Activated gamma-delta T cell treated with anti-CD3 and anti-CD28 coated beads, Interleukin-2, amount 50 U/mL, for 16 hours (primary cell): ENCODE measurements around the gene LLGL1.
A peak's percentile ranks its signal among the peaks of the same experiment; 100 is the strongest.
"Not testable (repeated sequence)": the region's sequence is repeated elsewhere in the genome, so short reads cannot be mapped to it uniquely, and the experiment has no call there.

Experiments used
- DNase-seq: peaks from one replicate; pipeline ENCODE4 v3.0.0-alpha.2; 2020; ENCODE audit warnings: low read depth

LLGL1 gene

GRCh38 chr17:18194804-18195203, 30.6 kb upstream of the LLGL1 start:
- DNase-seq: no peak

DNA sequence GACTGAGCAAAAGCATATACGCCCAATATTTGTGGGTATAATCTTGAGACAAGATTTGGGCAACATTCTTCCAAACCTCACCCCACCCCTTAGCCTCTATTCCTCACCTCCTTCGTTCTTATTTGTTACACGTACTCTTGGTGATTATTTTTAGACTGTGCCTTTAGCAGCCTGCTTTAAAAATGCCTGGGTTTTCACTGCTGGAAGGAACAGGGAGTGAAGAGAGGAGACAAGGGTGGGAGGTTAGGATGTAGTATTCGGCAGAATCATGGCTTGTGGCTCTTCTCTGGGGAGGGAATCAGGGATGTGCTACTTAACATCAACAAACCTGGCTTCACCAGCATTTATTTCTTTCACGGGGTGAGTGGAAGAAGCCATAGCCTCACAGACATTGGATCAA, 30.2 kb upstream of the LLGL1 start:
- no peak for DNase-seq

DNA sequence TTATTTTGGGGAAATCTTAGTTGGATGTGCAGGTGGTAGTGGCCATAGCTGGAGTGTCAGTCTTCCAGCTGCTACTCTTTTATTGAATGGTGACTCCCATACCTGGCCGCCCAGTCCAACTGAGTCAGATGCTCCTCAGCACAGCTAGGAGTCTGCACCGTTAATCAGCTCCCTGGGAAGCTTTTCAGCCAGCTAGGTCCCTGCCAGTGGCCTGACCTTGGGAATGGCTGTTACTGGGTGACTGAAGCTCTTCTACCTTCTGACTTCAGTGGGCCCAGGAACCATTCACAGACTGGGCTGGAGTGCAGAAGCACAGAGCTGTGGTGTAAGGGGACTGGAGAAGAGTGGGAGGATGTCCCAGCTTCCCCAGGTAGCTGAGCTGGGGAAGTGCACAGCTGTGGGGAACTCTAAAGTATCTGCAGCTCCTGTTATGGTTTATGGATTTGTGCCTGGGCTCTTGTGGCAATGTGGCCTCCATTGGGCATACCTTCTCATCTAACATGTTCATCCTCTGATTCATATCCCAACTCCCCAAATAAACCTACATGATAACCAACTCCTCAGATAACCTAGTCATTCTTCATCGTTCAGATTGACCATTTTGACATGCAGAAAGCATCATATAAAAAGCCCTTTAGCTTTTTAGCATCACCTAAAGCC, 27.8 kb upstream of the LLGL1 start:
- DNase-seq: no peak

DNA sequence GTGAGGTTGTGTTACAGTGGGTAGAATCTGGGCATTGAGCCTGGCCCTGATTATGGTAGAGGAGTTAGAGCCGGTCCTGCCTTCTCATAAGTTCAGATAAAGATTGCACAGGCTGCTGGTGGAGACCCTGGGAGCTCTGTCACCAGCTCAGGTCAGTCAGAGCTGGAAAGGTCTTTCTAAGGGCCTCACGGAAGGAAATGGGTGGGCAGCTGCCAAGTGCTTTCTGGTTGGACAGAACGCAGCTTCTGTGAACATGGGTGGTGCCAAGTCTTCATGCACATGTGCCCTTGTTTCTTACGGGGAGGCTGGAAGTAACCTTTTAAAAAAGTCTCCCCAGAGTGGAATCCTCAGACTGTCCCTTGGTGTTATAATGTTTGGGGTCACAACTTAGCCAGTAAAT, 26.9 kb upstream of the LLGL1 start:
- no peak for DNase-seq

- DNase-seq: no peak
Observed at GRCh38 chr17:18201108-18201507, 24.3 kb upstream of the LLGL1 start.

DNA sequence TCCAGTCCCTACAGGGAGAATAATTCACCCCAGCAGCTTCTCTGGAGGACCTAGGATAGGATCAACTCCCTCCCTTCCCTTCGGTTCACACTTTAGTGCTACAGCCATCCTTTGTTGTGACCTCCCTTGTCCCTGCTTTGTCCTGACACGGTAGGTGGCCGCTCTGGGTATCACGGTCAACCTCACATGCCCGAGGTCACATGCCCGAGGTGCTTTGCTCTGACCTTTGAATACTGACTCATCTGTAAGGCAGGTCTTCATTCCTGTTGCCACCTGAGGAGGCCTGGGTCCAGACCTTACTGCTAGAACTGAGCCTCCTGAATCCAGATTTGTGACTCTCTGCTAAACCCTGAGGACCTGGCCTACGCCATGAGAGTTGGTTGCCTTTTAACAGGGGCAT, 22.1 kb upstream of the LLGL1 start:
- DNase-seq: no peak

- no peak for DNase-seq
Observed at GRCh38 chr17:18205861-18206260, 19.6 kb upstream of the LLGL1 start.

GRCh38 chr17:18206962-18207361, 18.5 kb upstream of the LLGL1 start:
- no peak for DNase-seq

- no peak for DNase-seq
Observed at GRCh38 chr17:18208092-18208491, 17.3 kb upstream of the LLGL1 start.

GRCh38 chr17:18213666-18214270, 11.7 kb upstream of the LLGL1 start:
- DNase-seq: no peak

- not testable (repeated sequence) for DNase-seq
Observed at GRCh38 chr17:18216906-18217305, 8.5 kb upstream of the LLGL1 start.

GRCh38 chr17:18217412-18218015, 7.9 kb upstream of the LLGL1 start:
- DNase-seq: peak; percentile 60

GRCh38 chr17:18218756-18219415, 6.5 kb upstream of the LLGL1 start:
- DNase-seq: no peak

GRCh38 chr17:18224053-18224386, 1.4 kb upstream of the LLGL1 start:
- no peak for DNase-seq

DNA sequence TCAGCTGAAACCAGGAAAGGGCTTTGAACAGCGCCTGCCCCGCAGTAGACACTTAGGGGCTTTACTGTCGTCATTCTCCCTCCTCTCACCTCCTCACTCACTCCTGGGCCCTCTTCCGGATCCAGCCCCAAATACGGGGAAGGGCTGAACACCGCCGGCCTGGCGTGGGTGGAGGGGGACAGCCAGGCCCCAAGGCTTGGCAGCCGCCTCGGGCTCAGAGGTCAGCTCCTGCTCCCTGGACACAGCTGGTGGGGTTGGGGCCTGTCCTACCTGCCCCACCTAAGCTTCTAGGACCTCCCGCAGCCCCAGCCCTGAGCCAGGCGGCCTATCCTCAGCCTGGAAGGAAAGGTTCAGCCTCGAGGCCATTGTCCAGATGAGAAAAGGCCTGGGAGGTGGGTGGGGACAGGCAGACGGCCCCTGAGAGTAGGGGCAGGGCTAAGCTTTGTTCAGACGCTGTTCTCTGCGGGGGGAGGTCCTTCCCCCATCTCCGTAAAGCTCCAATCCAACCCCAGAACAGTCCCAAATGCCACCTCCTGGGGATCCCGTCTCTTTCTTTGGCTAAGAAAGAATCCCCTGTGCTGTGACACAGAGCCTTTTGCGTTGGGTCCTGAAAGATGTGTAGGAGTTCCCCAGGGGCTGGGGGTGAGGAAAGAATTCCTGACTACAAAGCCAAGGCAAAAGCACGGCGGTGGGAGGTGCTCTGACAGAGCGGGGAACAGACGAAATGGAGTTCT, 881 bp upstream of the LLGL1 start:
- no peak for DNase-seq

DNA sequence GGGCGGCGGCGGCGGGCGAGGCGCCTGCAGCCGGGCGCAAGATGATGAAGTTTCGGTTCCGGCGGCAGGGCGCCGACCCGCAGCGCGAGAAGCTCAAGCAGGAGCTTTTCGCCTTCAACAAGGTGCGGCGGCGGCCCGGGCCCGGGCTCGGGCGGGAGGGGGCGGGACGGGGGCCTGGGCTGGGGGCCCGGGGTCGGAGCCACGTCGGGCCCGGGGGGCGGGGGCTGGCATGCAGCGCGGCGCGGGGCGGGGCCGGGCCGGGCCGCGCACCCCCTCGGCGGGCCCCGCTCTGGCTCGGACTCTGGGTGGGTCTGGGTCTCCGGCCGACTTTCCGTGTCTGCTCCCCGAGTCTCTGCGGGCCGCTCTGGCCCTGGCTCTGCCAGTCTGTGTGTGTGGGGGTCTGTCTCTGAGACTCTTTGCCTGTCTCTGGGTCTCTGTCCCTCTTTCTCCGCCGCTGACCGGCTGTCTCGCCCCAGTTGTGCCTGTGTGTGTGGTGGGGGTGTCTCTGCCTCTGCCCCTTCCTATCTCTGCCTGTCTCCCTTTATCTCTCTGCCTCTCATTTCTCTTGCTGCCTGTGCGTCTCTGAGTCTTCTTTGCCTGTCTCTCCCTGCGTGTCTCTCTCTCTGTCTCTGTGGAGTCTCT, 328 bp downstream of the LLGL1 start:
- no peak for DNase-seq

- DNase-seq: no peak
Observed at GRCh38 chr17:18226284-18226945, 980 bp downstream of the LLGL1 start.

GRCh38 chr17:18227635-18228034, 2.2 kb downstream of the LLGL1 start:
- DNase-seq: no peak

DNA sequence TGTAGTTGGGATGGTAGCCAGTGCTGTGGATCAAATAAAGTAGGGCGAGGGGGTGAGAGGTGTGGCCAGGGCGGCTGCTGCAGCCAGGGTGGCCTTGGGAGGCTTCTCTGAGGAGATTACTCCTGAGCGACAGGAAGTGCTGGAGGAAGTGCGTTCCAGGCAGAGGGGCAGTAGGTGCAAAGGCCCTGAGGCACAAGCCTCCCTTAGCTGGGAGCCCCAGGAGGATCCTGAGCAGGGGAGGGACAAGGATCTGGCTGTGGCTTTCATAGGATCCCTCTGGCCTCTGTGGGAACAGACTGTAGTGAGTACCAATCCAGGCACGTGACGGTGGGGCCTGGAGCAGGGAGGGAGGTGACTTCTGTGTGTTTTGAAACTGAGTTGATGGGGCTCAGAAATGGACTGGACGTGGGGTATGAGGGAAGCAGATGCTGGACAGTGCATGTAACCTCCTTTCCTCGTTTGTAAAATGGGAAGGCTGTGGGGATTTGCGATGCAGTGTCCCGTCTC, 2.8 kb downstream of the LLGL1 start:
- DNase-seq: no peak

GRCh38 chr17:18229254-18229653, 3.8 kb downstream of the LLGL1 start:
- no peak for DNase-seq

GRCh38 chr17:18229771-18230170, 4.3 kb downstream of the LLGL1 start:
- no peak for DNase-seq
